Esophagus muscularis mucosa (tissue), 4 donors: ENCODE data around the gene OGG1. TPM values are rescaled to one million over a fixed set of nuclear protein-coding genes. Genes with fewer than 3 reads are reported as not detected.

Experiments
- DNase-seq: peaks from one replicate; pipeline ENCODE4 v3.0.0-alpha.2; 2017; ENCODE audit errors: extremely low spot score
- H3K27ac ChIP-seq, 4 donors: fragments of 200-600 bp; sonication (generic); replicated peaks in 1 of 4; 1 replicate in 3 of 4; 2 replicates in 1 of 4; pipeline ENCODE4 v1.5.1; 2016 to 2019; ENCODE audit warnings: mild to moderate bottlenecking in 1 of 4
- H3K27me3 ChIP-seq, 4 donors: fragments of 200-600 bp; sonication (generic); one replicate each; pipeline versions ENCODE4 v1.5.1 to v1.6.0; 2016 to 2019
- H3K36me3 ChIP-seq, 4 donors: fragments of 200-600 bp; sonication (generic); one replicate each; pipeline ENCODE4 v1.5.1; 2016 to 2019
- H3K4me1 ChIP-seq, 4 donors: fragments of 200-600 bp; sonication (generic); one replicate each; pipeline ENCODE4 v1.5.1; 2016 to 2019
- H3K4me3 ChIP-seq, 4 donors: fragments of 200-600 bp; sonication (generic); 1 replicate in 2 of 4; 2 replicates in 2 of 4; pipeline ENCODE4 v1.5.1; 2016 to 2019; ENCODE audit warnings: mild to moderate bottlenecking in 4 of 4, moderate library complexity in 1 of 4
- H3K9me3 ChIP-seq, 4 donors: fragments of 200-600 bp; sonication (generic); 1 replicate in 3 of 4; 2 replicates in 1 of 4; pipeline ENCODE4 v1.5.1; 2016 to 2019
- CTCF ChIP-seq, 3 experiments: fragments of 200-600 bp in 2 of 3; fragments of 450-650 bp in 1 of 3; sonication (generic) in 2 of 3; IDR thresholded peaks; one replicate each; pipeline ENCODE4 v1.5.1; 2017 to 2019; ENCODE audit warnings: antibody characterized with exemption in 3 of 3, mild to moderate bottlenecking in 2 of 3, moderate library complexity in 1 of 3
- EP300 ChIP-seq: sonication (generic); formaldehyde crosslinking; IDR thresholded peaks from one replicate; pipeline ENCODE4 v1.6.1; 2017; ENCODE audit warnings: antibody characterized with exemption
- POLR2A ChIP-seq: fragments of 450-650 bp; IDR thresholded peaks from one replicate; pipeline ENCODE4 v1.6.1; 2017; ENCODE audit warnings: antibody characterized with exemption, moderate library complexity, mild to moderate bottlenecking, low read depth
- POLR2AphosphoS5 ChIP-seq, 2 donors: sonication (generic); formaldehyde crosslinking; IDR thresholded peaks; one replicate each; pipeline ENCODE4 v1.6.1; 2017; ENCODE audit warnings: antibody characterized with exemption in 2 of 2
- WGBS: methylation state at CpG from one replicate; pipeline ENCODE4 v1.1.5; 2018; 5-methylcytosine and 5-hydroxymethylcytosine counted together
- intact Hi-C: fragments of 100-400 bp; cut with DNase I; formaldehyde crosslinking; loops from one replicate; pipeline ENCODE4 v1.15.1; 2023
- total RNA-seq, 4 donors: library from RNA; depleted of rRNA; stranded (reverse); fragments of >200 nt; gene quantifications; one replicate each; pipeline versions ENCODE4 v1.1.0 to v1.2.1, GENCODE V29; 2016

The OGG1 gene
- total RNA-seq, 4 donors from 2014 or later, result 18.6 to 28.3 (median 24.9) TPM

GRCh38 chr3:9781978-9782603, 32.3 kb downstream of the OGG1 start:
- H3K4me1 ChIP-seq, result peaks cover 3 to 26% (median 10%) of the 10 kb centered on the region in 4 donors
- peaks cover 45 to 82% (median 68%) of the 10 kb centered on the region in 4 donors for H3K36me3 ChIP-seq
- intact Hi-C loops, result no loop called here
- H3K4me3 ChIP-seq, result no peak overlapping the region
- H3K27ac ChIP-seq, result no peak overlapping the region
- no peak for TF ChIP-seq POLR2A
- H3K27me3 ChIP-seq, result no peaks in the 10 kb centered on the region
- DNase-seq, result no peak
- WGBS, result 78% methylated on average over 3 of the region's 3 CpGs
- H3K9me3 ChIP-seq, result no peaks in the 10 kb centered on the region

- TF ChIP-seq POLR2AphosphoS5 (IDR thresholded peaks at IDR 0.05), result no peak
- TF ChIP-seq CTCF (IDR thresholded peaks at IDR 0.05), result no peak
- no peak for TF ChIP-seq POLR2A
- TF ChIP-seq EP300, result no peak
- no peaks in the 10 kb centered on the region for H3K27me3 ChIP-seq
- H3K36me3 ChIP-seq, result peaks cover 50 to 89% (median 73%) of the 10 kb centered on the region in 4 donors
- 46% methylated on average over 3 of the region's 3 CpGs for WGBS
- H3K9me3 ChIP-seq, result no peaks in the 10 kb centered on the region
- H3K4me1 ChIP-seq, result peaks cover 3 to 19% (median 8%) of the 10 kb centered on the region in 4 donors
- H3K4me3 ChIP-seq, result no peak overlapping the region
- DNase-seq, result no peak
- intact Hi-C loops, result no loop called here
- no peak overlapping the region for H3K27ac ChIP-seq
Measured at GRCh38 chr3:9782770-9783169, 33.0 kb downstream of the OGG1 start.

- intact Hi-C loops, result no loop called here
- no peaks in the 10 kb centered on the region for H3K27me3 ChIP-seq
- peaks cover under 1 to 10% (median 3%) of the 10 kb centered on the region in 4 donors for H3K4me1 ChIP-seq
- 93% methylated on average over 8 of the region's 14 CpGs for WGBS
- peaks cover 57 to 100% (median 78%) of the 10 kb centered on the region in 4 donors for H3K36me3 ChIP-seq
- no peaks in the 10 kb centered on the region for H3K9me3 ChIP-seq
- DNase-seq, result no peak
- H3K27ac ChIP-seq, result no peak overlapping the region
- H3K4me3 ChIP-seq, result no peak overlapping the region
- TF ChIP-seq EP300 (no peak), POLR2AphosphoS5 (IDR thresholded peaks at IDR 0.05) (no peak), CTCF (IDR thresholded peaks at IDR 0.05) (no peak), POLR2A (no peak)
Measured at GRCh38 chr3:9783954-9784353, 34.2 kb downstream of the OGG1 start.

- Histone ChIP-seq H3K27ac (no peak overlapping the region), H3K9me3 (no peaks in the 10 kb centered on the region), H3K36me3 (peaks cover 64 to 100% (median 83%) of the 10 kb centered on the region in 4 donors), H3K4me1 (peaks cover 0 to 6% (median 2%) of the 10 kb centered on the region in 4 donors), H3K4me3 (no peak overlapping the region), H3K27me3 (no peaks in the 10 kb centered on the region)
- WGBS, result 86% methylated on average over 4 of the region's 4 CpGs
- intact Hi-C loops, result no loop called here
- no peak for DNase-seq
- TF ChIP-seq POLR2A (no peak), EP300 (no peak), POLR2AphosphoS5 (IDR thresholded peaks at IDR 0.05) (no peak), CTCF (IDR thresholded peaks at IDR 0.05) (no peak)
Measured at GRCh38 chr3:9784965-9785364, 35.2 kb downstream of the OGG1 start.

GRCh38 chr3:9785602-9786001, 35.9 kb downstream of the OGG1 start:
- H3K9me3 ChIP-seq, result no peaks in the 10 kb centered on the region
- H3K27ac ChIP-seq, result no peak overlapping the region
- DNase-seq, result no peak
- TF ChIP-seq CTCF (IDR thresholded peaks at IDR 0.05) (no peak), POLR2A (no peak), POLR2AphosphoS5 (IDR thresholded peaks at IDR 0.05) (no peak), EP300 (no peak)
- intact Hi-C loops, result no loop called here
- H3K36me3 ChIP-seq, result peaks cover 57 to 100% (median 80%) of the 10 kb centered on the region in 4 donors
- WGBS, result 80% methylated on average over 7 of the region's 7 CpGs
- no peak overlapping the region for H3K4me3 ChIP-seq
- H3K4me1 ChIP-seq, result peaks cover 0 to 7% (median 5%) of the 10 kb centered on the region in 4 donors
- no peaks in the 10 kb centered on the region for H3K27me3 ChIP-seq
